GM21717 (cell line): Measurements from ENCODE around the gene AIP.
"Not testable (repeated sequence)": the region's sequence is repeated elsewhere in the genome, so short reads cannot be mapped to it uniquely, and the experiment has no call there.

Source experiments
- ATAC-seq: cut with Tn5 transposase; IDR thresholded peaks from one replicate; pipeline ENCODE4 v1.9.1; 2021; ENCODE audit warnings: mild to moderate bottlenecking, moderate library complexity; ENCODE audit not compliant: unreplicated experiment

Gene AIP

GRCh38 chr11:67505605-67506396, 23.0 kb downstream of the AIP start:
- no peak for ATAC-seq

GRCh38 chr11:67506426-67507051, 23.7 kb downstream of the AIP start:
- no peak for ATAC-seq

DNA sequence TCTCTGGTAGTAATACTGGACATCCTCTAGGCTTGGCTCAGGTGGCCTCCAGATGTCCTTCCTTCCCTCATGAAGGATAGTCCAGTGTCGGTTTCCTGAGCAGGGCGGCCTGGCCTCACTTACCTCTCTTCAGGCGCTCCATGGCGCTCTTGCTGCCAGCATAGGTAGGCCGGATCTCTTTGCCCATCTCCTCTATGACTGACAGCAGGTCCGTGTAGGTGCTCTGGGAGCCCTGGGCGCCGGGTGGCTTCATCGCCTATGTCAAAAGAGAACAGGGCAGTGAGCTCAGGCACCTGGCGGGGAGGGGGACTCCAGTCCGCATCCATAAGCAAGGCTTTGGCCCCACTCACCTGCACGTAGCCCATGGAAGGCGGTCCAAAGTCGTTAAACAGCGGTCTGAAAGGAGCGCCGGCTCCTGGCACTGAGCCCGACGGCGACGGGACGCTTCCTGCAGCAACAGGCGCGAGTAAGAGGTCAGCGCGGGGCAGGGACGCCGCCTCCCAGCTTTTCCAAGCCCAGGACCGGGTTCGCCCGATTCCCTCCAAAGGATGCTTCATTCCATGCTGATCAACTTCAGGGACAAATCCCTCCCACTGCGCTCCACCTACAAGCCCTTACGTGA, 24.5 kb downstream of the AIP start:
- no peak for ATAC-seq

- peak; percentile 65 for ATAC-seq
Observed at GRCh38 chr11:67507864-67508485, 25.1 kb downstream of the AIP start, which contains the start of gene CDK2AP2. Gene CDK2AP2, minus strand, starts transcription at chr11:67508162. Its CDS starts 80 bp downstream, at chr11:67508082.

GRCh38 chr11:67508486-67509121, 25.8 kb downstream of the AIP start:
- peak; percentile 33 for ATAC-seq

GRCh38 chr11:67510023-67510345, 27.2 kb downstream of the AIP start:
- no peak for ATAC-seq

DNA sequence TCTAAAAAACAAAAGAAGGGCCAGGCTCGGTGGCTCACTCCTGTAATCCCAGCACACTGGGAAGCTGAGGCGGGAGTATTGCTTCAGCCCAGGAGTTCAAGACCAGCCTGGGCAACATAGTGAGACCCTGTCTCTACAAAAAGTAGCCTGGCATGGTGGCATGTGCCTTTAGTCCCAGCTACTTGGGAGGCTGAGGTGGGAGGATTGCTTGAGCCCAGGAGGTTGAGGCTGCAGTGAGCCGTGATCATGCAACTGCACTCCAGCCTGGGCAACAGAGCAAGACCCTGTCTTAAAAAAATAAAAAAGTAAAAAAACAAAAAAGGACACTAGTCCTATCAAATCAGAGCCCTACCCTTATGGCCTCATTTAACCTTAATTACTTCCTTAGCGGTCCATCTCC, 28.7 kb downstream of the AIP start:
- not testable (repeated sequence) for ATAC-seq

- ATAC-seq = no peak
Observed at GRCh38 chr11:67514116-67514515, 31.3 kb downstream of the AIP start.

- ATAC-seq = no peak
Observed at GRCh38 chr11:67516806-67517205, 34.0 kb downstream of the AIP start.

GRCh38 chr11:67517784-67518552, 35.1 kb downstream of the AIP start:
- no peak for ATAC-seq

DNA sequence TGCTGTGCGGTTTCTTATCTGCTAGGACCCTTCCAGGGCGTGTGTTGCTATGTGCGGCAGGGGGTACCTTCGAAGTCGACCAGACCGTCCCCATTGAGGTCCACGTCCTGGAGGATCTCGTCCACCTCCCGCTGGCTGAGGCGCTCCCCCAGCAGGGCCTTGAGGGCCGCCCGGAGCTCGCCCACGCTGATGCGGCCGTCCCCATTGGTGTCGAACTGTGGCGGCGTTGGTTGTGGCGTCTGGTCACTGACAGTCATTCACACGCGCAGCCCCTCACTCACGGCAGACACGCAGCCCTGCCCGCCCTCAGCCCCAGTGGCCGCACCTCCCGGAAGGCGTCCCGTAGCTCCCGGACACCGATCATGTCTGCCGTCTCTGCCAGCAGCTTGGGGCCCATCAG, 36.9 kb downstream of the AIP start:
- ATAC-seq = no peak

GRCh38 chr11:67520856-67521824, 38.3 kb downstream of the AIP start:
- ATAC-seq = no peak

DNA sequence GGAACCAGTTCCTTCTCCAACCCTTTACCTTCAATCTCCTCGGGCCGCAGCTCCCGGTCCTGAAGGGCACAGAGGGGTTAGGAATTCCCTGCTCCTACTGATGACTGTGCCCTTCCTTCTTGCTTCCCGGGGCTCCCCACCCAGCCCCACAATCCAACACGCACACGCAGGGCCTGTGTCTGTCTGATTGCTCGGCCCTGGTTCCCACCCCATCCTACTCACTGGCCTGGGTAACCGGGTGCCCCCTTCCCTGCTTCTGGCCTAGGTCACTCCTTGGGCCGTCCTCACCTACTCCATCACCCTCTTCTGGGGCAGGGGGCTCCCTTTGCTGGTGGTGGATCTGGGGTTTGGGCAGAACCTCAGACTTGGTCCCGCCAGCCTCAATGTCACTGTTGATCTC, 39.1 kb downstream of the AIP start:
- no peak for ATAC-seq

DNA sequence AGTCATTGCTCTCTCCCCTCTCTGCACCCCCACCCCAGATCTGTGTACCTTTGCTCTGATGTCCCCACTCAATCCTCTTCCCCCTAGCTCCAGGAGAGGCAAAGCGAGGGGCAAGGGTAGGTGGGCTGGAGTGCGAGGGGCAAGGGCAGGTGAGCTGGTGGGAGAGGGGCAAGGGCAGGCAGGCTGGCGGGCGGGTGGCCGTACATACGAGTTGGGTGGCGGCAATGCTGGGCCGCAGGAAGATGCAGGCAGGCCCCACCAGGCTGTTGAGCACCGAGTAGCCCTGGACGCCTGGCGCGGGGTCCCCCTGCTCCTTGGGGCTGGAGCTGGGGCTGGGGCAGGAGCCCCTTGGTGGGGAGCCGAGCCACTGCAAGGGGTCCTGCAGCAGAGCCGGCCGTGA, 39.5 kb downstream of the AIP start:
- ATAC-seq = no peak

DNA sequence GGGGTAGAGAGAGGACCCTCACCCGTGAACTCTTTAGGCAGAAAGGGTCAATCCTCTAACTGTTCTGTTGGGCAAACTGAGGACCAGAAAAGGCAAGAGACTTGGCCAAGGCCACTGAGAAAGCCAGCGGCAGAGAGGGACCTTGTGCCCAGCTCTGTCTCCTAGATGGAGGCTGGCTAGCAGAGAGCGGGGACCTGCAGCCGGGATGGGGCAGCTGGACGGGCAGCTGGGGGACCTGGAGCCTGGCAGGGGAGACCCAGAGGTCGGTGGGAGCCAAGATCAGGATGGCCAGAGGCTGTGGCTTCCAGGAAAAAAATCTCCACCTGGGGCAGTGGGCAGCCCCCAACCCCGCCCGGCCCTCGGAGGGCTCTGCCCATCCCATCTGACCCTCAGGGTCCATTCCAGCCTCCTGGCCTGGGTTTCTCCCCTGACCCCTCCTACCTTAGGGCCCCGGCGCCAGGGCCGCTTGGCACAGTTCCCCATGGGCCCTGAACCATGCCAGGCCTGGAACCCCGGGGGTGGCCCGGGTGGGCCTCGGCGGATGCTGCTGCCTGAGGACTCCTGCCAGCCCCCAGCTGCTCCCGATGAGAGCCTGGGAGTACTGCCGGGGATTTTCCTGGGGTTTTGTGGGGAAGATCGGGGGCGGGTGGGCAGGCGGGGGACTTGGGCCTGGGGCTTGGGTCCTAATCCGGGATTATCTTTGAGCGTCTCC, 40.2 kb downstream of the AIP start, which contains the start of gene CABP2:
Gene CABP2 (minus strand): TSS at position 603 of the 712 bp plus-strand sequence. CDS start 120 bp downstream, at position 483.
- no peak for ATAC-seq

DNA sequence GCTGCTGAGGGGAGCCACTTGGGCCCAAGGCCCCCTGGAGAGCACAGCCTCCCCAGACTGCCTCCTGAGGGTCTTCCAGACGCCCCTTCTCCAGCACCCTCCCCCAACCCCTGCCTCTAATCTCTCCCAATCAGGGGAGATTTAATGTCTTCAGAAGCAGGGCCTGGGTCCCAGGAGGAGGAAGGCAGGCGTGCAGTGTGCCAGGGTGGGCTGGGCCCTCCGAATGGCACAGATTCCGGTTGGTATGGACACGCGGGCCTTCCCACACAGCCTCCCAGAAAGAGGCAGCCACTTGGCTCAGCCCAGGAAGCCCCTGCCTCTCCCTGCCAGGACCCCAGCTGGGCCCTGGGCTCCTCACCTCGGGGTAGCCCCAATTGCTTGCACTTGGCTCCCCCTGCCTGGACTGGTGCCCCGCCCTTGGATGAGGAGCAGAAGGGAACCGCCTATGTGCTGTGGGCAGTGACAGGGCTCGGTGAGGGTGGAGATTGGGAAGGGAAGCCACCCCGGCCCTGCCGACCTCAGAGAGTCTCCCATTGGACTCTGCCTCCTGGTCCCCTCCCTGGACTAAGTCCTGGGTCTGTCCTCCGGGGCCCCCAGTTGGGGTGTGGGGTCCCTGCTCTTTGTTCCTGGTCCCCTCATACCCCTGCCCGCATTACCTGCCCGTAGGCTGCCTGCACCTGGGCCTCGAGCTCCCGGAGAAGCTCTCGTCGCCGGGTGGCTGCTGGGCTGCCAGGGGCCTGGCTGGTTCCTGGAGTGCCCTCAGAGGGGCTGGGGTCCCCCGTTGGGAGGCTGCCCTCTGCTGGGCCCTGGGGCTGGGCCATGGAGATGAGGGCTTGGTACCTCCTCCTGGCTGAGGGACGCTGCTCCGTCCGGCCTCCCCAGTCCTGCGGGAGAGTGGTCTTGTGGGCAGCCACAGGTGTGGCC, 41.0 kb downstream of the AIP start:
- ATAC-seq = no peak

DNA sequence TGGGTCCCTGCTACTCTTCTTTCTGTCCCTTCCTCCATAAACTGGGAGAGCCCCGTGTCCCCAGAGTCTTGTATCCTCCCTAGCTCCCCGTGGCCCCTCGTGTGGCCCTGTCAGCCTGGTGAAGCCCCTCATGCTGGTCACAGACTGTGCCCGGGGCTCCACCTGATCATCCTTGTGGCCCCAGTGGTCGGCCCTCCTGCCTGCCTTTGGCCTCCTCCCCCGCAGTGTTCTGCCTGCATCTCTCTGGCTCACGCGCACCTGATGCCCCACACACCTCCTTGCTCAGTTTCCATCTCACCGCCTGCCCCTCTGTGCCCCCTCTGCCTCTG, 41.6 kb downstream of the AIP start:
- ATAC-seq = no peak
